HG03469 (cell line): ENCODE measurements around the gene MOCS3.

Source experiments
- ATAC-seq: cut with Tn5 transposase; IDR thresholded peaks from one replicate; pipeline ENCODE4 v1.9.1; 2021; ENCODE audit warnings: mild to moderate bottlenecking, moderate library complexity, moderate number of reproducible peaks; ENCODE audit not compliant: unreplicated experiment

Gene MOCS3

DNA sequence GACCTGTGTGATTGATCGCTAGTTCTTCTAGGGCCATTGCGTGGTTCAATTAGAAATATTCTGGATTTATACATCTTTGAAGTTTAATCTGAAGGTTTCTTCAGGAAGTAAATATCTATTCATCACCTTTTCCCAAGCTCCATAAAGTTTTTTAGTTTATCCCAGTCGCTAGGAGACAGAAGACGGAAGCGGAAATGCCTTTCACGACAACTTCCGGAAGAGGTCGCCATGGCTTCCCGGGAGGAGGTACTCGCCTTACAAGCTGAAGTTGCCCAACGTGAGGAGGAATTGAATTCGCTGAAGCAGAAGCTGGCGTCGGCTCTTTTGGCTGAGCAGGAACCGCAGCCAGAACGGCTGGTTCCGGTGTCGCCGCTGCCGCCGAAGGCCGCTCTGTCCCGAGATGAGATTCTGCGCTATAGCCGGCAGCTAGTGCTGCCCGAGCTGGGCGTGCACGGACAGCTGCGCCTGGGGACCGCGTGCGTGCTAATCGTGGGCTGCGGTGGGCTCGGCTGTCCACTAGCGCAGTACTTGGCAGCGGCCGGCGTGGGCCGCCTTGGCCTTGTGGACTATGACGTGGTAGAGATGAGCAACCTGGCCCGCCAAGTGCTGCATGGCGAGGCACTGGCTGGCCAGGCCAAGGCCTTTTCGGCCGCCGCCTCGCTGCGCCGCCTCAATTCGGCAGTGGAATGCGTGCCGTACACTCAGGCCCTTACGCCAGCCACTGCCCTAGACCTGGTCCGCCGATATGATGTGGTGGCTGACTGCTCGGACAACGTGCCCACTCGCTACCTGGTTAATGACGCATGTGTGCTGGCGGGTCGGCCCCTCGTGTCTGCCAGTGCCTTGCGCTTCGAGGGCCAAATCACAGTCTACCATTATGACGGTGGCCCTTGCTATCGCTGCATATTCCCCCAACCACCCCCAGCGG, at the start of gene MOCS3:
Gene MOCS3, plus strand, starts transcription at position 204 of the 928 bp plus-strand sequence. Its CDS starts 25 bp downstream, at position 229.
- ATAC-seq: peak; percentile 55

GRCh38 chr20:50909413-50909812, 49.2 kb upstream of the MOCS3 start:
- ATAC-seq: no peak

DNA sequence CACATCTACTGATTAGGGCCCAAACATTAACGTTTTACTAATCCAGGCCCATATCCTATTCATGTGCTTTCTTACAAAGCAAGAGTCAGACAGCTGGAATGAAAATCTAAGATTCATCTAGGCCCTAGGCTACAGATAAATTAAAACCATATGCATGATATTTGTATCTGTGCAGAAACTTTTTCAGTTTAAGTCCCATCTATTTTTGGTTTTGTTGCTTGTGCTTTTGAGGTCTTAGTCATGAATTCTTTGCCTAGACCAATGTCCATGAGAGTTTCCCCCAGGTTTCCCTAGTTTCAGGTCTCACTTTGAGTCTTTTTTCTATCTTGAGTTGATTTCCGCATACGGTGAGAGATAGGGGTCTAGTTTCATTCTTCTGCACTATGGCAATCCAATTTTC, 47.6 kb upstream of the MOCS3 start:
- no peak for ATAC-seq

DNA sequence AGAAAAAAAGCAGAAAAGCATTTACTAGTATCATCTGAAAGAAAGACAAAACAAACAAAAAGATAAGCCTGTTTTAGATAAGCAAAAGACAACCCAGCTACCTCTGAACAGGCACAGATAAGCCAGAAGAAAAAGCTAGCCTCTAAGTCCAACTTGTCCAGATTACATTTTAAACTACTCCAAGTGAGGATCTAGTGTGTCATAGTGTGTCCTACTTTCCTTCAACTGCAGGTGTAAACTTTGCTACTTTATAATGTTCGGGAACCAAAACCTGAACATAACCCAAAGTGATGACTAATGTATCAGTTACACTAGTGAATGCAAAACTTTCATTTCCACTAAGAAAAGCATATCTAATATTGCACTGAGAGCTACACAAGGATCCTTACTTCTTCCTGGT, 46.9 kb upstream of the MOCS3 start:
- no peak for ATAC-seq

DNA sequence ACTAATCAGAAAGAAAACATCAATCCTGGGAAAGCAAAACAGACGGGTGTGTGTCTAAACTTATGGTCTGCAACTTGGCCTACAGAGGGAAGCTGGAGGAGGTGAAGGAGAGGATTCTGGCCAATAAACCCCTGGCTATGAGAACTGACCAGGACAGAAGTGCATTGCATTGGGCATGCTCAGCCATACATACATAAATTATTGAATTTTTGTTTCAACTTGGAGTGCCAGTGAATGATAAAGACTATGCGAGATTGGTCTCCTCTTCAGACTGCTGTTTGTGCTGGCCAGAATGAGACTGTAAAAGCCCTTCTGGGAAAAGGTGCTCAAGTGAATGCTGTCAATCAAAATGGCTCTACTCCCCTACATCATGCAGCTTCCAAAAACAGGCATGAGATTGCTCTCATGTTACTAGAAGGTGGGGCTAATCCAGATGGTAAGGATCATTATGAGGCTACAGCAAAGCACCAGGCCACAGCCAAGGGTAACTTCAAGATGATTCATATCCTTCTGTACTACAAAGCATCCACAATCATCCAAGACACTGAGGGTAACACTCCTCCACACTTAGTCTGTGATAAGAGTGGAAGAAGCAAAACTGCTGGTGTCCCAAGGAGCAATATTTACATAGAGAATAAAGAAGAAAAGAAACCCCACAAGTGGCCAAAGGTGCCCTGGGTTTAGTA, 44.8 kb upstream of the MOCS3 start:
- no peak for ATAC-seq

- no peak for ATAC-seq
Observed at GRCh38 chr20:50915424-50915823, 43.2 kb upstream of the MOCS3 start.

DNA sequence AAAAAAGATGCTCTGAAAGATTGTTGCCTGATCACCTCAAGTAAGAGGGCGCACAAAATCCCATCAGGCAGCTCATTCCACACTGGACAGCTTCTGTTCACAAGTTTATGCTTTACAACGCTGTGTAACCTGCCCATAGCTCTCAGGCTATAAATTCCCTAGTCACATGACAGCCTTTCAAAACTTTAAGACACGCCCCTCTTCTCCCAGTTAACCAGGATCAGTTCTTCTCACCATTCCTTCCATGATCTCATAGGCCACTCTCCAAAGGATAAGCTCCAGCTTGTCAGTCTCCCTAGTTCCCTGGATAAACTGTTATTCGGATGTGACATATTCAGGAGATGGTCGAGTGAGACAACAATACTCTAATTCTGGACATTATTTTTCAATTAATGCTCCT, 42.4 kb upstream of the MOCS3 start:
- no peak for ATAC-seq

DNA sequence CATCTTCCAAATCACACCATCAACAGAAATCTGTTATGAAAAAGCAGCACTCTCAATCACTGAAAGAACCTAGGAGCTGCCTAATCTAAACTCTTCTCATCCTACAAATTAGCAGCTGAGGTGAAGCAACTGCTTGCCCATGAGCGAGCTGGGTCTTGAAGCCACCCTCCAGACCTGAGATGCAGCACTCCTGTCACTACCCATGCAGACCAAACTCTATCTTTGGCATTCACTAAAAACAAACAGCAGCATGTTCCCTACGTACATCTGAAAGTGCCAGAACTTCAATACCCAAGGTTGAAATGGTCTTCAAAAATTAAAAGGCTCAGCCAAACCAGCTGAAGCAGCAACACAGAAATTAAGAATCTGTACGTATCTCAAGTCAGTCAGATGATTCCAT, 41.7 kb upstream of the MOCS3 start:
- ATAC-seq: no peak

- no peak for ATAC-seq
Observed at GRCh38 chr20:50918403-50918802, 40.2 kb upstream of the MOCS3 start.

- no peak for ATAC-seq
Observed at GRCh38 chr20:50919567-50919966, 39.1 kb upstream of the MOCS3 start.

DNA sequence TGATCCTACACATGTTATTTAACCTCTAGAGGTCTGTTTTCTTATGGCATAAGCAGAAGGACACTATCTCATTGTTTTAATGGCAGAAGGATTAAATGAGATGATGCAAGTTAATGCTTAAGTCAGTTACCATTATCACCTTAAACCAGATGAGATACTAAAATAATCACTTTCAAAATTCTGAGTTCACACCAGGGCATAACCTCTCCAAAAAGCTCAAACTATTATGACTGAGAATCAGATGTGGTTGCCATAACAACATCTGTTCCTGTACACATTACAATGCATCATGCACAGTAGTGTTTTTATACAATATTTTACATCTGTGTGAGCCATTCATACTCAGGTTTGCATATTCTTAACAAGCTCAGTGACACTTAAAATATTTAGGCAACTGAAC, 37.6 kb upstream of the MOCS3 start:
- no peak for ATAC-seq

DNA sequence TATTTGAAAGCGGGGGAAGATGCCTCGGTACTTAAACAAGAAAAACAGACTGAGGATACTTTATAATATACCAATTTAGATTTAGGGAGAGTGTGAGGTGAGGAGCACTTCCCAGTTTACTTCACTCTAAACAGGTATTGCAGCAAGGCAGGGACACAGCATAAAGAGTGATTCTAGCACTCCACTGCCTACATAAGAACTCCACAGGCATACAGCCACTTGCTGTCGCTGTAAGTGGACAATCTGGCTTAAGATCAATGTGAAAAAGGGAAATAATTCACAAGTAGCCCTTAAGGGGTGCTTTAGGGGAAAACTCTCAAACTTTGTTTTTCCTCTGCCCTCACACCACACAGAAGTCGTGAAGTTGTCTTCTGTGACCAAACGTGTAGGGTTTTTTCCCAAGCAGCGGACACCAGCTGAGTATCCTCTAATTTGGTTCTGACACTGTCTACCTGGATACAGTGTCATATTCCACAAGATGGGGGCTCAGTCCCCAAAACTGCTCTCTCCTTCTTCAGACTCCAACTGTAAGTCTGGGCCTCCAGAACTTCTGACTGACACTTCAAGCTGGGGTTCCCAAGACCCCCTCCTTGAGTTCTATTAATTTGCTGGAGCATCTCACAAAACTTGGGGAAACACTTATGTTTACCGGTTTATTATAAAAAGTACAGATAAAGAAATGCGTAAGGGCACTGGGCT, 36.7 kb upstream of the MOCS3 start:
- ATAC-seq: no peak

GRCh38 chr20:50924261-50924920, 34.2 kb upstream of the MOCS3 start:
- no peak for ATAC-seq

DNA sequence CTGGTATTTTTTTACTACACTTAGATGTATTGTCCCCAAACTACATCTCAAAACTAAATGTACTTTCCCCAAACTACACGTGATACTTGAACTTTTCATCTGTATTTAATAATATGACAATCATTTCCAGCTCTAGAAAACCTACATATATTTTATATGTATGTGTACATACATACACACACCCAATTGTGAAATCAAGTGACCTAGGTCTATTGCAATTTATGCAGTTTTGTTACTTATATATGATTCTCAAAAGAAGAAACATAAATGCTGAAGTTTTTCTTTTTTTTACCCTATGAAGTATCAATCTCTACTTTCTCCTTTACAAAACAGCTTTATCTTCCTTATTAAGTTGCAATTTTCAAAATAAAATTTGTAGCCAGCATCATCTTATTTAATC, 32.1 kb upstream of the MOCS3 start:
- ATAC-seq: no peak

DNA sequence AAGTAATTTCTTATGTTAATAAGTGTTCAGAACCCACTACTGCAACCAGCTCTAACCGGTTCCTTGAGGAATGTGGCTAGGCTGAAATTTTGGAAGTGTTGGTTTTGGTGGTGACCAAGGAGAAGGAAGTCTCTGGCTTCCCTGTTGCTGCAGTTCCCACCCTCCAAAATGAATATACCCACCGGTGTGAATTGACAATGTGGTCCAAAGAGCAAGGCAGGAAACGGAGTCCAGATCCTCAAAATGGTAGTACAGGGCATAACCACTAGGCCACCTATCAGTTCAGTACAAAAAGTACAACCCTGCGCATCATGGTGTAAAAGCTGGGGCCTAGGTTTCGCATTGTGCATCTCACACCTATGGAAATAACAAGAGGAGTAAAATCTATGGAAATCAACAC, 30.1 kb upstream of the MOCS3 start:
- ATAC-seq: no peak

DNA sequence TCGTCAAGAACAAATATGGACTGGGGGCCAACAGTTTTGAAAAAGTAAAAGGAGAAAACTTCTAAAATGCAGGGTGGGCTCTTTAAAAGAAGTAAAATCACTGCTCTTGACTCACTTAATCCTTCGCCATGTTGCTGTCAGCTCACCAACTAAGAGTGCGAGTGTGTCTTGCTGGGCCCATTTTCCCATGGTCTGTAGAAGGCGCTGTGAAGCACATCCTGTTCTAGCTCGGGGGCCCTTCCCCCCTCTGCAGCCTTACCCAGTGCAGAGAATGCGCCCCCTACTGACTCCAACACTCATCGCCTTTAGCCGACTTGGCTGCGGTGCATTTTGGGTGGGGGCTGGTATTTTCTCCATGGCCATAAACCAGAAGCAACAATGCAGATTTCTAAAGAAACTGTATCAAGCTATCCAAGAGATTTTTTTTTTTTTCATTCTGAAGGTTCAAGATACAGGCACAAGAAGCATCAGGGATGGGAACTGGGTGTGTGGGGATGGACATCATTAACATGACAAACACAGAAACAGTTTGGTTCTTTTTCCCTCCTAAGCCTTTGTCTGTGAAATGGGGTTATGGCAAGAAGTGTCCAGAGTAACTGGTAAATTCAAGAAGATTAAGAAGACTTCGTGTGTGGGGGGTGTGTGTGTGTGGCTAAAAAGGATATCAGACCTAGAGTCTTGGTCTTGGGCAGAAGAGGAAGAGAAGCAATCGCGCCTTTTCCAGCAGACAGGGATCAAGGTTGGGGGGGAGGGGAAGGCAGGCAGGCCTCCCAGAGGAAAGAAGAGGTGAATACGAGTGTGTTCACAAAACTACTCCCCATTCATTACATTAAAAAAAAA, 29.1 kb upstream of the MOCS3 start:
- ATAC-seq: peak; percentile 43

GRCh38 chr20:50930139-50930975, 28.3 kb upstream of the MOCS3 start:
- no peak for ATAC-seq

GRCh38 chr20:50930976-50931305, 27.7 kb upstream of the MOCS3 start:
- no peak for ATAC-seq

DNA sequence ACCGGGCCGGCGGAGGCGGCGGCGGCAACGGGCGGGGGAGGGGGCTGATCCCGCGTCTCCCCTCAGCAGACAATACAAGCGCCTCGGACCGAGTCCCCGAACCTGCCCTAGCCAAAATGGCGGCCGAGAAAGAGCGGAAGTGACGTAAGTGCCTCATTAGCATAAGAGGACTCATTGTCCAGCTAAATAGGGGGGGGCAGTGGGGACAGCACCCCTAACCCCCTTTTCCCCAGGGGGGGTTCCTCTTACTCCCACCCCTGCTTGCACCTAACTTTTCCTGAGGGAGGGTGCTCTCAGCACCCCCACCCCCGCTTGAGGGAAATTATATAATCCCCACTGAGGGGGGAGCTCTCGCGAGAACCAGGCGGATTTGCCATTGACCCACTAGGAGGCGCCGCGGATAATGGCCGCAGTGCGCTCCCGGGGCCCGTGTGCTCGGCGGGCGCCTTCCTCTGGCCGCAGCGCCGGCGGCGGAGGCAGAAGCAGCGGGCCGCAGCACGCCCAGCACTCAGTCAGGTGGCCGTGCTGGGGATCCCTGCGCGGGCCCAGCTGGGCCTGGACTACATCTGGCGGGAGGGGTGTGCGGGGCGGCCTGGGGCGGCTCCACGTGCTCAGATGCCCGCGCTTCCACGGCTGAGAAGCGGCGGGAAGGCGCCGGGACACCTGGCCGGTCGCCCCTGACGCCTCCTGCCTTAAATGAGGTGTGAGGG, 27.2 kb upstream of the MOCS3 start, which contains the start of gene ADNP:
Gene ADNP, minus strand, starts transcription at position 132 of the 710 bp plus-strand sequence. CDS start 27,441 bp downstream, outside the sequence.
- ATAC-seq: peak; percentile 47
